Measurements from ENCODE around the gene COL13A1.

The COL13A1 gene

GRCh38 chr10:69963835-69964710 lies 162.4 kb downstream of the COL13A1 start:
- DNase-seq (ENCODE audit: low read depth in 2 of 2): no peak

GRCh38 chr10:69965086-69965485 lies 163.4 kb downstream of the COL13A1 start:
- no peak for DNase-seq (ENCODE audit: low read depth in 2 of 2)

GRCh38 chr10:69965919-69966662 lies 164.4 kb downstream of the COL13A1 start:
- DNase-seq (ENCODE audit: low read depth in 2 of 2): no peak

- no peak for DNase-seq (ENCODE audit: low read depth in 2 of 2)
These were observed 167.1 kb downstream of the COL13A1 start for GRCh38 chr10:69968830-69969229.

GRCh38 chr10:69969977-69970376 lies 168.3 kb downstream of the COL13A1 start:
- DNase-seq (ENCODE audit: low read depth in 2 of 2): no peak

GRCh38 chr10:69972981-69973397 lies 171.3 kb downstream of the COL13A1 start:
- DNase-seq (ENCODE audit: low read depth in 2 of 2): no peak

GRCh38 chr10:69973678-69974077 lies 172.0 kb downstream of the COL13A1 start:
- no peak for DNase-seq (ENCODE audit: low read depth in 2 of 2)

GRCh38 chr10:69974551-69975155 lies 172.9 kb downstream of the COL13A1 start:
- DNase-seq (ENCODE audit: low read depth in 2 of 2): no peak

- DNase-seq (ENCODE audit: low read depth in 2 of 2): no peak
These were observed 175.3 kb downstream of the COL13A1 start for GRCh38 chr10:69976795-69977546.

GRCh38 chr10:69979174-69979573 lies 177.5 kb downstream of the COL13A1 start:
- DNase-seq (ENCODE audit: low read depth in 2 of 2): no peak

GRCh38 chr10:69980672-69981071 lies 179.0 kb downstream of the COL13A1 start:
- no peak for DNase-seq (ENCODE audit: low read depth in 2 of 2)

GRCh38 chr10:69988094-69988493 lies 186.4 kb downstream of the COL13A1 start:
- DNase-seq (ENCODE audit: low read depth in 2 of 2): no peak

- DNase-seq (ENCODE audit: low read depth in 2 of 2): no peak
These were observed 189.4 kb downstream of the COL13A1 start for GRCh38 chr10:69991151-69991550.

GRCh38 chr10:69994262-69994661 lies 192.6 kb downstream of the COL13A1 start:
- DNase-seq (ENCODE audit: low read depth in 2 of 2): no peak

- DNase-seq (ENCODE audit: low read depth in 2 of 2): no peak
These were observed 194.9 kb downstream of the COL13A1 start for GRCh38 chr10:69996611-69997010.

GRCh38 chr10:70000262-70000661 lies 198.6 kb downstream of the COL13A1 start:
- no peak for DNase-seq (ENCODE audit: low read depth in 2 of 2)

- no peak for DNase-seq (ENCODE audit: low read depth in 2 of 2)
These were observed 205.6 kb downstream of the COL13A1 start for GRCh38 chr10:70007116-70007820.
